HepG2 (cell line): Measurements from ENCODE around the gene FAM110C. TPM values are rescaled to one million over a fixed set of nuclear protein-coding genes. Genes with fewer than 3 reads are reported as not detected.

Experiments used
- ATAC-seq: fragments of 200-7000 bp; cut with Tn5 transposase; 3 replicates; pipeline ENCODE4 v1.9.1; 2020; ENCODE audit warnings: mild to moderate bottlenecking, moderate library complexity
- BruUV-seq: library from RNA; stranded (reverse); fragments of 400-500 nt; replicated peaks from 2 replicates; lab custom pipeline; 2021; lab: Mats Ljungman, UMichigan
- CTCF ChIA-PET: fragments of 300-600 bp; formaldehyde crosslinking; extraction: SDS; loops from one replicate; lab custom pipeline; 2021; ENCODE audit warnings: low total read pairs, inconsistent platforms, low intra/inter-chr PET ratio; lab: Yijun Ruan, JAX
- POLR2A ChIA-PET: fragments of 350-600 bp; sonication (Branson Sonifier 250); formaldehyde crosslinking; loops from one replicate; lab custom pipeline; 2020; ENCODE audit warnings: antibody characterized with exemption, inconsistent platforms; lab: Yijun Ruan, JAX
- DNase-seq: peaks from one replicate; pipeline ENCODE4 v3.0.0-alpha.2; 2015; ENCODE audit warnings: low spot score
- FAIRE-seq: peaks from 3 replicates; lab custom pipeline; 2011; peaks lifted over from hg19 to GRCh38; lab: Jason Lieb, UNC
- H2AFZ ChIP-seq: one replicate; pipeline ENCODE4 v1.6.1; 2011; ENCODE audit warnings: low read length, inconsistent platforms
- H3K27ac ChIP-seq: fragments of 300-600 bp; 3 replicates; pipeline ENCODE4 v1.8.0; 2011; ENCODE audit warnings: mixed run types, mild to moderate bottlenecking, mixed read lengths, low read length, inconsistent platforms; ENCODE audit not compliant: insufficient read depth; ENCODE audit errors: extremely low read length
- H3K27me3 ChIP-seq, 2 experiments: fragments of 200-600 bp in 1 of 2; 2 replicates in 1 of 2; 3 replicates in 1 of 2; pipeline versions ENCODE4 v1.6.0 to v1.8.0; 2011; ENCODE audit warnings: low read length in 2 of 2, mild to moderate bottlenecking in 2 of 2, moderate library complexity in 2 of 2, inconsistent platforms in 1 of 2; ENCODE audit not compliant: insufficient read depth in 2 of 2, control insufficient read depth in 1 of 2
- H3K36me3 ChIP-seq, 2 experiments: fragments of 200-600 bp in 1 of 2; replicated peaks in 1 of 2; 2 replicates in 1 of 2; 3 replicates in 1 of 2; pipeline versions ENCODE4 v1.5.1 to v1.8.0; 2011; ENCODE audit warnings: low read length in 2 of 2, inconsistent platforms in 1 of 2; ENCODE audit not compliant: insufficient read depth in 2 of 2, control insufficient read depth in 1 of 2
- H3K4me1 ChIP-seq: 2 replicates; pipeline ENCODE4 v1.5.1; 2012; ENCODE audit warnings: low read length, inconsistent platforms; ENCODE audit not compliant: insufficient read depth
- H3K4me2 ChIP-seq: 2 replicates; pipeline ENCODE4 v1.6.0; 2011; ENCODE audit warnings: low read depth, low read length, inconsistent platforms
- H3K4me3 ChIP-seq, 3 experiments: fragments of 200-600 bp in 1 of 3; sonication (generic), shearing (Covaris generic) in 1 of 3; replicated peaks in 1 of 3; 2 replicates each; pipeline ENCODE4 v1.5.1; 2011 to 2016; ENCODE audit warnings: low read length in 3 of 3, inconsistent platforms in 2 of 3, low read depth in 2 of 3, mild to moderate bottlenecking in 2 of 3, control low read depth in 1 of 3, mixed read lengths in 1 of 3; ENCODE audit not compliant: insufficient read depth in 1 of 3
- H3K79me2 ChIP-seq: one replicate; pipeline ENCODE4 v1.6.1; 2011; ENCODE audit warnings: low read length, inconsistent platforms; ENCODE audit not compliant: insufficient read depth
- H3K9ac ChIP-seq: 2 replicates; pipeline ENCODE4 v1.6.0; 2011; ENCODE audit warnings: mild to moderate bottlenecking, low read depth, low read length, inconsistent platforms; ENCODE audit not compliant: insufficient read depth
- H3K9me3 ChIP-seq: 2 replicates; pipeline ENCODE4 v1.5.1; 2012; ENCODE audit warnings: mild to moderate bottlenecking, low read length
- H4K20me1 ChIP-seq: 2 replicates; pipeline ENCODE4 v1.6.0; 2011; ENCODE audit warnings: inconsistent platforms, mild to moderate bottlenecking, low read length, moderate library complexity; ENCODE audit not compliant: insufficient read depth
- BHLHE40 ChIP-seq: IDR thresholded peaks from 2 replicates; pipeline ENCODE4 v1.6.1; 2011; ENCODE audit warnings: low read length, improper control_type of control experiment
- DNMT1 ChIP-seq: sonication (generic); formaldehyde crosslinking; IDR thresholded peaks from 2 replicates; pipeline ENCODE4 v1.5.1; 2020; ENCODE audit warnings: mild to moderate bottlenecking, missing genetic modification reagents
- ELF3 ChIP-seq: IDR thresholded peaks from 2 replicates; pipeline ENCODE4 v1.6.1; 2016; ENCODE audit warnings: missing genetic modification reagents, missing compliant biosample characterization
- HIVEP1 ChIP-seq: sonication (generic); formaldehyde crosslinking; IDR thresholded peaks from 2 replicates; pipeline ENCODE4 v1.4.0; 2020; ENCODE audit warnings: mild to moderate bottlenecking, missing genetic modification reagents
- JDP2 ChIP-seq: sonication (generic); formaldehyde crosslinking; IDR thresholded peaks from 2 replicates; pipeline ENCODE4 v1.8.1; 2022; ENCODE audit warnings: missing genetic modification reagents, borderline replicate concordance
- NR2F1 ChIP-seq, 2 experiments: fragments of 450-650 bp in 1 of 2; formaldehyde crosslinking in 1 of 2; IDR thresholded peaks; 2 replicates each; pipeline versions ENCODE4 v1.5.0 to v1.6.1; 2016 to 2020; ENCODE audit warnings: mild to moderate bottlenecking in 1 of 2, missing compliant biosample characterization in 1 of 2, missing genetic modification reagents in 1 of 2, moderate library complexity in 1 of 2
- PRPF4 ChIP-seq: fragments of 200-400 bp; formaldehyde crosslinking; IDR thresholded peaks from 2 replicates; pipeline ENCODE4 v1.6.1; 2016; ENCODE audit warnings: low read length, low read depth; ENCODE audit not compliant: poor library complexity, severe bottlenecking
- TIGD3 ChIP-seq: sonication (generic); formaldehyde crosslinking; IDR thresholded peaks from 2 replicates; pipeline ENCODE4 v1.5.1; 2020; ENCODE audit warnings: mild to moderate bottlenecking, missing genetic modification reagents, borderline replicate concordance
- YEATS2 ChIP-seq: sonication (generic); formaldehyde crosslinking; IDR thresholded peaks from 2 replicates; pipeline ENCODE4 v1.4.0; 2020; ENCODE audit warnings: missing genetic modification reagents, borderline replicate concordance
- ZNF367 ChIP-seq: sonication (generic); formaldehyde crosslinking; IDR thresholded peaks from 2 replicates; pipeline ENCODE4 v1.4.0; 2020; ENCODE audit warnings: missing genetic modification reagents, borderline replicate concordance
- ZNF768 ChIP-seq: sonication (generic); formaldehyde crosslinking; IDR thresholded peaks from 2 replicates; pipeline ENCODE4 v1.4.0; 2020; ENCODE audit warnings: missing genetic modification reagents
- WGBS: methylation state at CpG from one replicate; pipeline ENCODE4 v1.1.6; 2017; ENCODE audit warnings: low lambda C conversion rate; 5-methylcytosine and 5-hydroxymethylcytosine counted together
- in situ Hi-C: cut with HindIII; loops from 2 replicates; pipeline ENCODE4 v1.10.0; 2017; ENCODE audit warnings: low pct_unique_long_range_greater_than_20kb; ENCODE audit not compliant: extremely low pct_ligation_motif_present
- intact Hi-C: fragments of 100-400 bp; cut with micrococcal nuclease; formaldehyde crosslinking; loops from one replicate; pipeline ENCODE4 v1.10.0; 2022; ENCODE audit not compliant: unreplicated experiment
- polyA plus RNA-seq, 8 experiments: library from polyadenylated mRNA; depleted of rRNA in 3 of 8; stranded (reverse) in 7 of 8; unstranded in 1 of 8; fragments of >200 nt; fragmentation: Illumina TruSeq in 4 of 8; extraction: Trizol in 4 of 8; gene quantifications; 2 replicates each; pipeline versions ENCODE4 v1.2.1 to v1.2.3, GENCODE V29; 2011 to 2016; ENCODE audit warnings: low read depth in 4 of 8, missing spikeins in 1 of 8, mixed read lengths in 1 of 8; ENCODE audit not compliant: insufficient read depth in 1 of 8
- total RNA-seq, 5 experiments: library from RNA; depleted of rRNA; stranded (reverse); fragments of >200 nt; fragmentation: Illumina TruSeq; extraction: Trizol; gene quantifications; 2 replicates each; pipeline ENCODE4 v1.2.3, GENCODE V29; 2016; ENCODE audit warnings: low read depth in 1 of 5

FAM110C gene
- total and polyA plus RNA-seq, 2 of the 13 experiments (the other 11 are each of a cell fraction or from before 2014, with no cell fraction given), result 1.2 to 3.5 TPM

GRCh38 chr2:65121-65520 lies 18.8 kb upstream of the FAM110C start (continued):
- TF ChIP-seq TIGD3 (no peak), JDP2 (CRISPR knock-in tag) (no peak), ZNF768 (no peak)
- TF ChIP-seq, all 625 proteins: peak for 0

- no peak overlapping the region for H3K4me2 ChIP-seq
- ATAC-seq (no peak), DNase-seq (no peak), FAIRE-seq (no peak)
- peaks cover 0 to 6% of the 10 kb centered on the region in 2 experiments; a peak in 1 of 5 replicates for H3K27me3 ChIP-seq
- TF ChIP-seq HIVEP1 (CRISPR knock-in tag) (no peak), PRPF4 (no peak), YEATS2 (no peak), DNMT1 (no peak), BHLHE40 (no peak), NR2F1 (CRISPR knock-in tag; IDR thresholded peaks at IDR 0.05) (no peak), ZNF367 (CRISPR knock-in tag) (no peak), ELF3 (CRISPR knock-in tag) (no peak)
- in situ Hi-C loops (no loop called here), intact Hi-C loops (no loop called here)
- H3K36me3 ChIP-seq, result no peaks in the 10 kb centered on the region
- no peak overlapping the region for H3K9ac ChIP-seq
- WGBS, result 3% methylated on average over 4 of the region's 4 CpGs
- H3K4me3 ChIP-seq, result no peak overlapping the region
- BruUV-seq, result no TSS peak
- no peaks in the 10 kb centered on the region for H4K20me1 ChIP-seq
- H3K79me2 ChIP-seq, result no peaks in the 10 kb centered on the region
- H2AFZ ChIP-seq, result no peak overlapping the region
- H3K27ac ChIP-seq, result no peak overlapping the region
- ChIA-PET POLR2A (no interaction called here), CTCF (no interaction called here)
- no peaks in the 10 kb centered on the region for H3K9me3 ChIP-seq
- H3K4me1 ChIP-seq, result no peaks in the 10 kb centered on the region
Measured at GRCh38 chr2:55587-56448, 9.5 kb upstream of the FAM110C start.
